AG09309 (cell line): Measurements from ENCODE around the gene MVP.

Experiments used
- DNase-seq: peaks from one replicate; pipeline ENCODE4 v3.0.0-alpha.2; 2010; ENCODE audit warnings: low read depth
- H3K4me3 ChIP-seq: 2 replicates; pipeline ENCODE4 v1.5.1; 2011; ENCODE audit warnings: mild to moderate bottlenecking, low read depth, low read length, moderate library complexity; ENCODE audit not compliant: control insufficient read depth
- TF ChIP-seq, protein P1 (sequence below): IDR thresholded peaks from 2 replicates; pipeline ENCODE4 v1.5.1; 2011; ENCODE audit warnings: mild to moderate bottlenecking, low read depth, low read length, inconsistent platforms; ENCODE audit not compliant: insufficient read depth, control insufficient read depth; ENCODE audit errors: missing control alignments

The MVP gene

DNA sequence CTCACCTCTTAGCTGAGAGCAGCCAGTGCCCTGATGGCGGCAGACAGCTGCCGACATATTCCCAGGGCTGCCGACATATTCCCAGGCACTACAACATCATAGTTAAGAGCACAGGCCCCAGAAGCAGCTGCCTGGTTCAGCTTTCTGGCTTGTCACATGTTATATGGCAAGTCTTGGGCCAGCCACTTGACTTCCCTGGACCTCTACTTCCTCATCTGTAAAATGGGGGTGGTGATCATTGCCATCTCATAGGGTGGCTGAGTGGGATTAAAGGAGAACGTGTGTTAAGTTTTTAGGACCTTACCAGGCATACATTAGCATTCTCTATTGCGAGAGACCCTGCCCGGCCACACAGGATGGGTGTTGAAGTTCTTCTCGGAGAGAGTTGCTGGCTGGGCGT lies 23.7 kb downstream of the MVP start:
- no peak overlapping the region for H3K4me3 ChIP-seq
- TF ChIP-seq, protein P1, sequence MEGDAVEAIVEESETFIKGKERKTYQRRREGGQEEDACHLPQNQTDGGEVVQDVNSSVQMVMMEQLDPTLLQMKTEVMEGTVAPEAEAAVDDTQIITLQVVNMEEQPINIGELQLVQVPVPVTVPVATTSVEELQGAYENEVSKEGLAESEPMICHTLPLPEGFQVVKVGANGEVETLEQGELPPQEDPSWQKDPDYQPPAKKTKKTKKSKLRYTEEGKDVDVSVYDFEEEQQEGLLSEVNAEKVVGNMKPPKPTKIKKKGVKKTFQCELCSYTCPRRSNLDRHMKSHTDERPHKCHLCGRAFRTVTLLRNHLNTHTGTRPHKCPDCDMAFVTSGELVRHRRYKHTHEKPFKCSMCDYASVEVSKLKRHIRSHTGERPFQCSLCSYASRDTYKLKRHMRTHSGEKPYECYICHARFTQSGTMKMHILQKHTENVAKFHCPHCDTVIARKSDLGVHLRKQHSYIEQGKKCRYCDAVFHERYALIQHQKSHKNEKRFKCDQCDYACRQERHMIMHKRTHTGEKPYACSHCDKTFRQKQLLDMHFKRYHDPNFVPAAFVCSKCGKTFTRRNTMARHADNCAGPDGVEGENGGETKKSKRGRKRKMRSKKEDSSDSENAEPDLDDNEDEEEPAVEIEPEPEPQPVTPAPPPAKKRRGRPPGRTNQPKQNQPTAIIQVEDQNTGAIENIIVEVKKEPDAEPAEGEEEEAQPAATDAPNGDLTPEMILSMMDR: no peak
- no peak for DNase-seq

DNA sequence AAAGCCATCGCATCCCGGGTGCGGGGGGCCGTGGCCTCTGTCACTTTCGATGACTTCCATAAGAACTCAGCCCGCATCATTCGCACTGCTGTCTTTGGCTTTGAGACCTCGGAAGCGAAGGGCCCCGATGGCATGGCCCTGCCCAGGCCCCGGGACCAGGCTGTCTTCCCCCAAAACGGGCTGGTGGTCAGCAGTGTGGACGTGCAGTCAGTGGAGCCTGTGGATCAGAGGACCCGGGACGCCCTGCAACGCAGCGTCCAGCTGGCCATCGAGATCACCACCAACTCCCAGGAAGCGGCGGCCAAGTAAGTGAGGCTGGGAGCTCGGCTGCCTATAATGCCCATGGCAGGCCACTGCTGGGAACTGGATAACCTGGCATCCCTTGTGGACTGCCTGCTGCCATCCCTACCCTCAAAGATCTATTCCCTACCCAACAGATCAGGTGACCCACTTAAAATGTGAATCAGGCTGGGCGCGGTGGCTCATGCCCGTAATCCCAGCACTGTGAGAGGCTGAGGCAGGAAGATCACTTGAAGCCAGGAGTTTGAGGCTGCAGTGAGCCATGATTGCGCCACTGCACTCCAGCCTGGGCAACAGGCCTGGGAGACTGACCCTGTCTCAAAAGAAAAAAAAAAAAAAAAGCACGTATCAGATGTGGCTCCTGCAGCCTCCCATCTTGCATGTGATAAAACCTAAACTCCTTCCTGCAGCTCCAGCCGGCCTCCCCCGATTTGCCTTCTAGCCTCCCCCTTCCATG lies 24.5 kb downstream of the MVP start:
- TF ChIP-seq, protein P1: no peak
- no peak for DNase-seq
- H3K4me3 ChIP-seq: no peak overlapping the region

DNA sequence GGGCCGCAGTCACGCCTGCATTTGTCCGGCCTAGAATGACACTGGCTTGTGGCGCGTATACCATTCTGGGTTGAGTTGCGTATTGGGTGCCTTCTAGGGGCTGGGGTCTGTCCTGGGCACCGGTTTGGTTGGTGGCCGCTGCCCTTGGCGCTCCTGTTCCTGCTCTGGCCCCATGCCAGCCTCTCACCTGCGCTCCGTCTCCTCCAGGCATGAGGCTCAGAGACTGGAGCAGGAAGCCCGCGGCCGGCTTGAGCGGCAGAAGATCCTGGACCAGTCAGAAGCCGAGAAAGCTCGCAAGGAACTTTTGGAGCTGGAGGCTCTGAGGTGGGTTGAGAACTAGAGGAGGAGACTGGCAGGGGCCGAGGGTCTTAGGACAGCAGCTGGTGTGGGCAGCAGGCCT lies 25.4 kb downstream of the MVP start:
- TF ChIP-seq, protein P1: no peak
- H3K4me3 ChIP-seq: no peak overlapping the region
- DNase-seq: no peak

DNA sequence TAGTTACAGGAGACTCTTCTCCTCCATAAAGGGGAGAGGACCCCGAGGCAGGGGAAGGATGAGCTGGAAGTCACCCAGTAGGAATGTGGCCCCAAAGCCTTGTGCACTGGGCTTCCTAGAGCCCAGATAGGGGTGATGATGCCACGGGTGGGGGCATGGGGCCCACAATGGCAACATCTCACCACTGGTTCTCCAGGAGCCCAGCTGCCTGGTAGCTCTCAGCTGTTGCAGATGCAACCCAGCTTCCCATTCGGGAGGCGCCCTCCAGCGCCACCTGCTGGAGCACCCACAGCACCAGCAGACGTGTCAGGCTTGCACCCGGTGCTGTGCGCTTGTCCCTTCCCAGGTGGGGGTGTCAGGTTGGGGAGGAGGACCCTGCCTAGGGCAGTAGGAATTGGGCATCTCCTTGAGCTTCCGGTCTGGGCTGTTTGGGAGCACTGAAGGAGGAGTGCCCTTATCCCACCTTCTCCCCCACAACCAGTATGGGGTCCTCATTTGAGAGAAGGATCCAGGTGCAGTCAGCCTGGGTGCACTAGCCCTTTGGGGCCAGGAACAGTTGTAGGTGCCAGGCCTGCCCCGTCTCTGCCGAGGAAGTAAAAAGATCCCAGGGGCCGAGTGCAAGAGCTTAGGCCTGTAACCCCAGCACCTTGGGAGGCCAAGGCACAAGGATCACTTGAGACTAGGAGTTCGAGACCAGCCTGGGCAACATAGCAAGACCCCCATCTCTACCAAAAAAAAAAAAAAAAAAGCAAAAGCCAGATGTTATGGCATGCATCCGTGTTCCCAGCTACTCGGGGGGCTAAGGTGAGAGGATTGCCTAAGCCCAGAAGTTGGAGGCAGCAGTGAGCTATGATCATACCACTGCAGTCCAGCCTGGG lies 28.4 kb downstream of the MVP start:
- TF ChIP-seq, protein P1: peak; percentile 95
- no peak for DNase-seq
- no peak overlapping the region for H3K4me3 ChIP-seq

DNA sequence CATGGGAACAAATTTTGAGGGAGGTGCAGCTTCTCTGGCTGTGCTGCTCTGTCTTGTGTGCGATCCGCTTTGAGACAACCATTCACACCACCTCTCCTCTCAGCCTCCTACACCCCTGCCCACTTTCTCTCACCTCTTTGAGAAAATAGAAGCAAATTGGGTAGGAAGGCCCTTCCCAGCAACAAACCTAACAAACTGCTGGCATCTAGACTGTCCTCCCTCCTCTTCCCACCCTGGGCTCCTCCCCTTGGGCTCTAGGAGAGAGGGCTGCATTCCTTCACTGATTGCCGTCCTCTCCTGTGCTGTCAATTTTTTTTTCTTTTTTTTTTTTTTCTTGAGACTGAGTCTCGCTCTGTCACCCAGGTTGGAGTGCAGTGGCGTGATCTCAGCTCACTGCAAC lies 29.2 kb downstream of the MVP start:
- TF ChIP-seq, protein P1: no peak
- DNase-seq: no peak
- no peak overlapping the region for H3K4me3 ChIP-seq

DNA sequence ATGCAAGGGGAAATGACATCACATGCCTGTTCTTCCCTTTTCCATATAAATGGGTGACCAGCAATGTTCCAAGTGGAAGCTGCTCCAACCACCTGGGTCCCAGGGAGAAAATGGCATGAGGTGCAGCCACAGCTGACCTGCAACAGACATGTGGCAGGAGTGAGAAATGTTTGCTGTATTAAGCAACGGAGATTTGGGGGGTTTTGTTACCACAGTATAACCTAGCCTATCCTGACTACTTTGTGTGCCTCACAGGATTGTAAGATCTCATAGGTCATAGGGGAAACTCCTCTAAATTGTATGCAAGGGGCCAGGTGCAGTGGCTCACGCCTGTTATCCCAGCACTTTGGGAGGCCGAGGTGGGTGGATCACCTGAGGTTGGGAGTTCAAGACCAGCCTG lies 30.7 kb downstream of the MVP start:
- no peak overlapping the region for H3K4me3 ChIP-seq
- no peak for DNase-seq
- TF ChIP-seq, protein P1: no peak
